Measurements from ENCODE around the gene PRAME.
"Not testable (repeated sequence)": the region's sequence is repeated elsewhere in the genome, so short reads cannot be mapped to it uniquely, and the experiment has no call there.

The PRAME gene

DNA sequence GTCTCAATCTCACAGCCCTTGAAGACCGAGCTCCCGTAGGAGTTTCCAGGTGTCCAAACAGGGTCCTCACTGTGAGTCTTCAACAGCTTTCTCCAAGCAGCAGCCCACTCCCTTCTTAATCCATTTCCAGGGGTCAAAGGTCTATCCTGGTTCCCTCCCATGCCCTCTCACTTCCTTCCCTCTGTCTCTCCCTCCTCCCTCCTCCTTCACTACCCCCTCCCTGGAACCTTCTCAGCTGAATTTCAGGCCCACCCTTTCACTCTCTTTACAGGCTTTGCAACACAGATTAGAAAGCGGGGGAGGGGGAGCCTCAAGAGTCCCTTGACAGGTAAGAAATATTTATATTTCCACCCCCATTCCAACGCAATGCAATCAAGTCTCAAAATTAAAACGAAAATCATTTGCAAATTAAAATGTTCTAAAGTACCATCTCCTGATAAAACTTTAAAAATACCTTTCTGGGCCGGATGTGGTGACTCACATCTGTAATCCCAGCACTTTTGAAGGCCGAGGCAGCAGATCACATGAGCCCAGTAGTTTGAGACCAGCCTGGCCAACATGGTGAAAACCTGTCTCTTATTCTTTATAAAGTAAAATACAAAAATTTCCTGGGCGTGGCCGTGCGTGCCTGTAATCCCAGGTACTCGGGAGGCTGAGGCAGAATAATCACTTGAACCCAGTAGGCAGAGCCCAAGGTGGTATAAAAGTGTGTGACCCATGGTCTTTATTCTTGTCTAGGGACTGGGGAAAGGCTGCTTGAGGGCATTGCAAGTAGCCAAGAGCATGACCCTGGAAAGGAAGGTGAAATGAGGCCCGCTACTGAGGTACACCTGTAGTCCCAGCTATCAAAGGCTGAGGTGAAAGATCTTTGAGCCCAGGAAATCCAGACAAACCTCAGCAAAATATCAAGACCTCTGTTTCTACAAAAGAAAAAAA, 38.1 kb downstream of the PRAME start:
- no peak for DNase-seq (ENCODE audit: low read depth)

DNA sequence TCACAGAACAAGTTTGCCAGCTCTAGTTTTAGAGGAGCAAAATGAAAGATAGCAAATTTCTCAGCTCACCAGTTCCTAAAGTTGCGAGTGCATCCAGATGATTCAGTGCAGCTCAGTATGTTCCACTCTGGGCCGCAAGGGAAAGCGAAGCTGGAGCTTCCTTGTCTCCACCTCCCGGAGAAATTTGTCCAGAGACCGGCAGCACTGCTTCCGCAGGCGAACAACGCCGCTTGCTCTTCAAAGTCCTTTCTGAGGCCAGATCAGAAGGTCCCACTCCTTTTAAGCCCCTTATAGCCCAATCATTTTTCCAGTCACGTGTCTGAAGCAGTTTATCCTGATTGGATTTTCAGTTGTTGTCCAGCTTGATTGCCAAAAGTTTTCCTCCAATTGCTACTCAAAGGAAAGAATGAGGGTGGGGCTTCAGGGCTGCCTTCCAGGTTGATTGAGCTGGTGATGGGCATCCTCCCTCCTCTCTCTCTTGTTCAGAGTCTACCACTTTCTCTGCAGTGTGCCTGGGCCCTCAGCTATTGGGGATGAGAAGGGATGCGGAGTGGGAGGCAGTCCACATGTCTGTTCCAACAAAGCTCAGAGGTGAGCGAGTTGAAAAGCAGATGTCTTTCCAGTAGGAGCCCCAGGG, 38.9 kb downstream of the PRAME start, which contains the start of gene ZNF280A:
Gene ZNF280A (minus strand): TSS at position 251 of the 637 bp plus-strand sequence. CDS start 4,640 bp downstream, outside the sequence.
- DNase-seq (ENCODE audit: low read depth) = no peak

DNA sequence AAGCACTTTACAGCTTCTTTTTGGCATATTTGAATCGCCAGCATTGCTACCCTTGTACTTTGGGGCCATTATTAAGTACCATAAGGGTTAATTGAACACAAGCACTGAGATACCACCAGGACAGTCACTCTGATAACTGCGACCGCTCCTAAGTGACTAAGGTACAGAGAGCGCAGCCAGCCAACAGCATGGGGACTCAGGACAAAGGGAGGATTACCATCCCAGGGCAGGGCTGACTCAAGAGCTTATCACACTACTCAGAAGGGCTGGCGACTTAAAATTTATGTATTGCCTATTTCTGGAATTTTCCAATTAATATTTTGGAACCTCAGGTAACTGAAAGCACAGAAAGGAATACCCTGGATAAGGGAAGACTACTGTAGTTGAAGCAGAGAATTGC, 39.5 kb downstream of the PRAME start:
- DNase-seq (ENCODE audit: low read depth) = no peak

DNA sequence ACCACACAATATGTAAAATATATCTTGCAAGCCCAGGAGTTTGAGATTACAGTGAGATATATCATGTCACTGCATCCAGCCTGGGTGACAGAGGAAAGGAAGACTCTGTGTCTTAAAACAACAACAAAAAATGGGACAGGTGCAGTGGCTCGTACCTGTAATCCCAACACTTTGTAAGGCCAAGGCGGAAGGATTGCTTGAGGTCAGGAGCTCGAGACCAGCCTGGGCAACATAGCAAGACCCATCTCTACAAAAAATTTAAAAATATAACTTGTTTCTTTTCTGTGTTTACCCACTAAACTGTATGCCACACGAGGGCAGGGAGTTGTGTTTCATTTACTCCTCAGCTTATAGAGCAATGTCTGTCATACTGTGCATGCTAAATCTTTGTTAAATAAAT, 42.1 kb downstream of the PRAME start:
- DNase-seq (ENCODE audit: low read depth) = no peak

DNA sequence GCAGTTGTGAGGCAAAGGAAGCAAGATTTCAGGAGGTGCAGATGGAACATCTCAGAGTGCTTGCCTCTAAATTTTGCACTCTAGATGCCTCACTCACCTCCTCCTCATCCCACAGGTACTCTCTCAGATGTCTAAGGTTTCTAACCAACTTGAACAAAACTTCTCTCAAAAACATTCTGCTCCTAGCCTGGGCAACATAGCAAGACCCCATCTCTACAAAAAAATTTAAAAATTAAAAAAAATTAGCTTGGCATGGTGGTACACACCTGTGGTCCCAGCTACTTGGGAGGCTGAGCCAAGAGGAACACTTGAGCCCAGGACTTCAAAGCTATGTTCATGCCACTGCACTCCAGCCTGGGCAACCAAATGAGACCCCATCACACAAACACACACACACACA, 43.2 kb downstream of the PRAME start:
- DNase-seq (ENCODE audit: low read depth) = no peak

DNA sequence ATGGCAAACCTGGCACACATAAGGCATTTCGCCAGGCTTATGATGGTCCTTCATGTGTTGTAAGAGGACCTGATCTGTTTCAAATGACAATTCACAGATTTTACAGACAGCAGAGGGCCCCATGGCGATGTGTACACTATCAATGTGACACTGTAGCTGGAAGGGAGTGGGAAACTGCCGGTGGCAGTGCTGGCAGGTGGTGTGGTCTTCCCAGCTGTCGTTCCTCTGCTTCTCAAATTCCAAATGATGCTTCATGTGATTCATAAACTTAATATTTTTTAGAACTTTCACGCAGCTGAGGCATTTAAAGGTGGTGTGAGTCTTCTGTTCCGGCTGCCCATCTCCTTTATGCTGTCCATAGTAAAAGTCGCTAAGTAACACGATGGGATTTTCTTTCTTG, 44.6 kb downstream of the PRAME start:
- DNase-seq (ENCODE audit: low read depth) = not testable (repeated sequence)

DNA sequence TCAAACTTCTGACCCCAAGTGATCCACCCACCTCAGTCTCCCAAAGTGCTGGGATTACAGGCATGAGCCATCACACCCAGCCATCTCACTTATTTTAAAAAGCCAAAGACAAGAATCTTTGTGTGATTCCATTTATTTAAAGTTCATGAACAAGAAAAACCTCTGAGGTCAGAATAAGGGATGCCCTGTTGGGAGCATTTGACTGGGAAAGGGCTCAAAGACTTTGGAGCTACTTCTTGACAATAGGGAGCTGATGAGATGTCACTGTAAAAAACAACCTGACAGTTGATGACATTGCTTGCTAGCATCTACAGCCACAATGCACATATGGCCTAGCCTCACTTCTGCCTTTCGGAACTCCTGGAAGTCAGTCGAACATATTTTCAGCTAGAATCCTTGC, 45.4 kb downstream of the PRAME start:
- DNase-seq (ENCODE audit: low read depth) = no peak

DNA sequence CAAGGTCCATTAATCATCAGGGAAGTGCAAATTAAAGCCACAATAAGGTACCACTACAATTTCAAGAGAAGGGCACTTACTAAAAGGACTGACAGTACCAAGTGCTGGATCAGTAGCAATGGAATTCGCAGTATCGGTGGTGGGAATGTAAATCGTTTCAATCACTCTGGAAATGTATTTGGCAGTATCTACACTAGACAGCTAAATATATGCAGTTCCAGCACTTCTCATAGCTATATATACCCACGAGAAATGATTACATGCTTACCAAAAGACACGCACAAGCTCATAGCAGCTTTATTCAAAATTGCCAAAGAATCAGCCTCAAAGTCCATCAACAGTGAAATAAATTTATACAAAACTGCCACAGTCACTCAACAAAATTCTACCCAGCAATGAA, 46.1 kb downstream of the PRAME start:
- DNase-seq (ENCODE audit: low read depth) = no peak

DNA sequence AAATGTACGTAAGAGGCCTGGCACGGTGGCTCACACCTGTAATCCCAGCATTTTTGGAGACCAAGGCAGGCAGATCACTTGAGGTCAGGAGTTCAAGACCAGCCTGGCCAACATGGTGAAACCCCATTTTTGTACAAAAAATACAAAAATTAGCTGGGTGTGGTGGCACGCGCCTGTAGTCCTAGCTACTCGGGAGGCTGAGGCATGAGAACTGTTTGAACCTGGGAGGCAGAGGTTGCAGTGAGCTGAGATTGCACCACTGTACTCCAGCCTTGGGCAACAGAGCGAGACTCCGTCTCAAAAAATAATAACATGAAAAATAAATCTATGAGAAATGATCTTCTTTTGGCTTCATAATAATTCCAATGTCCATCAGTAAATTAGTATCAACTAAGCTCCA, 48.2 kb downstream of the PRAME start:
- DNase-seq (ENCODE audit: low read depth) = not testable (repeated sequence)

DNA sequence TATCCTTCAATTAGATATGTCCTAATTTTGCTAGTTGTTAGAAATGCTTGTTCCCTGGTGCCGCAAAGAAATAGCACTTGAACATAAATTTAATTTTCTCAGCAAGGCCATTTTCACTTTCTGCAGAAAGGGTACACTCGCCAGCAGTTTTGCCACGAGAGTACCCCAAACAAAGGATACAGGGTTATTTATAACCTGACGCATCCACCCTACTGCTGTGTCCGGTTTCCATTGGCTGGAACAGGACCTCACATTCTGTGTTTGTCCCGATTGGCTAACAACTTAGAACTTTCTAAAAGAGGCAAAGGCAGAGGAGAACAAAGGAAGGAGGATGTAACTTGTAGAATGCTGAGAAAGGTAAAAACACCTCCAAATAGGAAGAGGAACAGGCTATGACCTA, 49.2 kb downstream of the PRAME start:
- DNase-seq (ENCODE audit: low read depth) = not testable (repeated sequence)

DNA sequence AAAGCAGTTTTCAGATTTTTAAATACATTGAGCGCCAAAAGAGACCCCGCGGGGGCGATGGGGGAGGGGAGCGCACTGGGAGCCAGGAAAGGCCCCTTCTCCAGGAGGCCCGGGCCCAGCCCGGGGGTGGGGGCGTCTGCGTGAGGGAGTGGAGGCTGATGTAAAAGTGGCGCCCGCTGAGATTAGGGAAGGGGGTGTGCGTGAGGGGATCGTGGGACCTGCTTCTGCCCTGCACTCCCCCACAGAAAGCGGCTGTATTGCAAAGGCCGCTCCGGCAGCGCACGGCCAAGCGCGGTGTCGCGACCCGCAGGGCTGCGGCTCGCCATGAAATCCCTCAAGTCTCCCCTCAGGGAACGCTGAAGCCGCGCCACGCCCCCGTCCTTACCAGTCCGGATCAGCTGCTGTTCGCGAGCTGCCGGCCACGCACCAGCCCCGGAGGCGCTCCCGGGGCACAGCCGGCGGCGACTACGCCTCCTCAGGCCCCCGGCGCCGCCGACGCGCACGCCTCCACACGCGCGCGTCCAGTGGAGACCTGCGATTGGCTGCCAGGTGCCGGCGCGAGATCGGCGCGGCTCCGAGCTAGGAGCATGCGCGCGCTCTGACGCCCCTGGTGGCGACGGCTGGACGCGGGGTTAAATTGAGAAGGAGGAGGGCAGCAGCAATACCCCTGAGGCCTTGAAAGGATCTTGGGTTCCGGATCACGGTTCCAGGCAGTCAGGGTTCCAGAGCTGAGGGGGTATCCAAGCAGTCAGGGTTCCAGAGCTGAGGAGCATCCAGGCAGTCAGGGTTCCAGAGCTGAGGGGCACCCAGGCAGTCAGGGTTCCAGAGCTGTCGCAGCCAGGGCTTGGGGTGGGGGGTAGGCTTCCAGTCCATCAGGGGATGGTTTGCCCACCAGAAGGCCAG, 50.5 kb downstream of the PRAME start, which contains the start of gene ZNF280B:
Gene ZNF280B (minus strand): TSS at position 469 of the 903 bp plus-strand sequence. CDS start 19,344 bp downstream, outside the sequence.
- no peak for DNase-seq (ENCODE audit: low read depth)

DNA sequence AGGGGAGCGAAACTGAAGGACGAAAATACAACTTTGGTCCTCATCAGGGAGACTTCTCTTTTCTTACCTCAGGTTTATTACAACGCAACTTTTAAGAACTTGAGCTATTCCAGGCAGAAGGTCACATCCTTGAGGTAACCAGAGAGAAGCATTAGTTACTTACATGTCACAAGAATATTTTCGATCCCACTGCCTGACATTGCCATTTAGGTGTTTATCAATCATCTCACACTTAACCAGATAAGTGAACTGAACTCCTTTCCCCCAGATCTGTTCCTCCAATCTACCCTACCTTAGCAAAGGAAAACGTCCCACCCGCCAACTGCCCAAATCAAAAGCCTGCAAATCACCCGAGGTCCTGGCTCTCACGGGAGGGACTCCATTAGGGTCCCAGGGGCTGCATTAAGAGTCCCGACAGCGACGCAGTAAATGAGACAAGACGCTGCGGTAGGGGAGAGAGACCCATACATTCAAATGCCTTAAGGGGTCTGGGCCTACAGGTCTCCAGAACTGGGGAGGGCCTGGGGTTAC, 51.3 kb downstream of the PRAME start:
- DNase-seq (ENCODE audit: low read depth) = no peak

DNA sequence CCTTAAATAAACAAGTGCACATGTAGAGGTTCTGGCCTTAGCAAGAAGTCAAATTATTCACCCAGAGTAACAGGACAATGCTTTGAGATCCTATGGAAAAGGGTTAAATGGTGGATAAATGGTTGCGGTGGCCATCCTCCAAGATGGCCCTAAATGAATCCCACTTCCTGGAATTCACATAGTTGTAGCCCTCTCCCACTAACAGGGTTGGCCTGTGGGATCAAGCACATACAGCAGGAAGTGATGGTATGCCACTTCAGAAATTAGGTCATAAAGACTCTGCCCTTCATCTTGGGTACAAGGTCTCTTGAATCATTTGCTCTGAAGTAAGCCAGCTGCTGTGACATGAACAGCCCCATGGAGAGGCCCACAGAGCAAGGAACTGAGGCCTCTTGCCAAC, 52.3 kb downstream of the PRAME start:
- no peak for DNase-seq (ENCODE audit: low read depth)

DNA sequence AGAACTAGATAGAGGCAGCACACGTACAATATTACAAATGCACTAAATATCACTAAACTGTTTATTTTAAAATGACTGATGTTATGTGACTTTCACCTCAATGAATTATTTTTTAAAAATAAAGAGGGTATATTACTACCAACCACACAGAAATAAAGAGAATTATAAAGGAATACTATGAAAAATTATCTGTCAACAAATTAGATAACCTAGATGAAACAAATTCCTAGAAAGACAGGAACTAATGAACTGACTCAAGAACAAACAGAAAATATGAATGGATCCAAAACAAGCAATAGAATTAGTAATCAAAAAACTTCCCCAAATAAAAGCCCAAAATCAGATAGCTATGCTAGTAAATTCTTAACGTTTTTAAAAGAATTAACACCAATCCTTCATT, 60.8 kb downstream of the PRAME start:
- no peak for DNase-seq (ENCODE audit: low read depth)
